Hematopoietic multipotent progenitor cell (in vitro differentiated cells): ENCODE results near the gene RBCK1. TPM values are rescaled to one million over a fixed set of nuclear protein-coding genes. Genes with fewer than 3 reads are reported as not detected.

Experiments
- DNase-seq, 3 donors: peaks; one replicate each; pipeline ENCODE4 v3.0.0-alpha.2; 2011 to 2015; ENCODE audit warnings: low read depth in 2 of 3, low spot score in 2 of 3
- total RNA-seq: library from RNA; depleted of rRNA; stranded (reverse); fragments of >200 nt; gene quantifications from one replicate; pipeline ENCODE4 v1.2.3, GENCODE V29; 2012

The RBCK1 gene
- total RNA-seq = 91.8 TPM

GRCh38 chr20:407953-408842 is at the start of gene RBCK1:
Gene RBCK1, plus strand, starts transcription at chr20:408299. Its CDS starts 459 bp downstream, at chr20:408758.
- DNase-seq = peak; percentile 78 to 92 (median 89)

GRCh38 chr20:358891-359555 is 49.1 kb upstream of the RBCK1 start:
- no peak for DNase-seq

GRCh38 chr20:361561-361960 is 46.5 kb upstream of the RBCK1 start:
- no peak for DNase-seq

GRCh38 chr20:362271-363254 is 45.5 kb upstream of the RBCK1 start:
- DNase-seq = peak in 2 of 3 donors; percentile 74 to 85

GRCh38 chr20:363319-364078 is 44.6 kb upstream of the RBCK1 start:
- DNase-seq = no peak

- peak in 1 of 3 donors; percentile 44 for DNase-seq
Observed at GRCh38 chr20:364905-365794, 42.9 kb upstream of the RBCK1 start.

- no peak for DNase-seq
Observed at GRCh38 chr20:366041-366718, 41.9 kb upstream of the RBCK1 start.

- no peak for DNase-seq
Observed at GRCh38 chr20:366719-367485, 41.2 kb upstream of the RBCK1 start.

GRCh38 chr20:367486-367887 is 40.6 kb upstream of the RBCK1 start:
- no peak for DNase-seq

- DNase-seq = no peak
Observed at GRCh38 chr20:368915-369314, 39.2 kb upstream of the RBCK1 start.

- no peak for DNase-seq
Observed at GRCh38 chr20:370151-370600, 37.9 kb upstream of the RBCK1 start.

GRCh38 chr20:370977-371754 is 36.9 kb upstream of the RBCK1 start:
- no peak for DNase-seq

GRCh38 chr20:371755-372542 is 36.1 kb upstream of the RBCK1 start:
- DNase-seq = peak in 2 of 3 donors; percentile 24 to 53

- peak in 2 of 3 donors; percentile 33 to 46 for DNase-seq
Observed at GRCh38 chr20:372543-373082, 35.5 kb upstream of the RBCK1 start.

GRCh38 chr20:373171-373890 is 34.8 kb upstream of the RBCK1 start:
- DNase-seq = peak in 2 of 3 donors; percentile 16 to 47
